HEK293 (cell line): Measurements from ENCODE around the gene STAC2.
A peak's percentile ranks its signal among the peaks of the same experiment; 100 is the strongest.

ENCODE experiments used
- CTCF ChIA-PET: fragments of 350-600 bp; formaldehyde crosslinking; extraction: SDS; loops from one replicate; lab custom pipeline; 2021; ENCODE audit warnings: antibody characterized with exemption; lab: Yijun Ruan, JAX
- POLR2A ChIA-PET: fragments of 300-600 bp; formaldehyde crosslinking; extraction: SDS; loops from one replicate; lab custom pipeline; 2020; ENCODE audit warnings: antibody characterized with exemption, inconsistent platforms; lab: Yijun Ruan, JAX
- H3K27ac ChIP-seq: fragments of 200-500 bp; sonication (Bioruptor generic); 2 replicates; pipeline ENCODE4 v1.5.1; 2014; ENCODE audit warnings: low read depth, low read length, control low read depth, inconsistent platforms; ENCODE audit errors: extremely low read depth
- H3K36me3 ChIP-seq, 2 experiments: fragments of 200-500 bp in 1 of 2; sonication (Bioruptor generic) in 1 of 2; 1 replicate in 1 of 2; 2 replicates in 1 of 2; pipeline ENCODE4 v1.5.1; 2014 to 2017; ENCODE audit warnings: inconsistent platforms in 2 of 2, low read length in 2 of 2; ENCODE audit not compliant: control insufficient read depth in 2 of 2, insufficient read depth in 1 of 2
- H3K4me1 ChIP-seq: fragments of 200-500 bp; sonication (Bioruptor generic); 2 replicates; pipeline ENCODE4 v1.5.1; 2014; ENCODE audit warnings: mild to moderate bottlenecking, low read length, inconsistent platforms; ENCODE audit not compliant: control insufficient read depth, insufficient read depth
- H3K4me3 ChIP-seq: 2 replicates; pipeline ENCODE4 v1.5.1; 2011; ENCODE audit warnings: low read depth, mild to moderate bottlenecking, control low read depth, low read length, moderate library complexity
- H3K9me3 ChIP-seq: fragments of 200-500 bp; sonication (Bioruptor generic); 2 replicates; pipeline ENCODE4 v1.5.1; 2014; ENCODE audit warnings: low read depth, low read length, inconsistent platforms; ENCODE audit not compliant: control insufficient read depth, insufficient read depth
- FEZF1 ChIP-seq: fragments of 450-650 bp; formaldehyde crosslinking; IDR thresholded peaks from 2 replicates; pipeline ENCODE4 v1.5.1; 2016; ENCODE audit warnings: missing biosample characterization, missing genetic modification characterization
- GLIS1 ChIP-seq: fragments of 450-650 bp; formaldehyde crosslinking; IDR thresholded peaks from 2 replicates; pipeline ENCODE4 v1.5.1; 2016; ENCODE audit warnings: missing biosample characterization, missing genetic modification characterization
- GLIS2 ChIP-seq: fragments of 450-650 bp; formaldehyde crosslinking; IDR thresholded peaks from 2 replicates; pipeline ENCODE4 v1.5.1; 2016; ENCODE audit warnings: missing biosample characterization, missing genetic modification characterization
- KLF9 ChIP-seq: fragments of 450-650 bp; formaldehyde crosslinking; IDR thresholded peaks from 2 replicates; pipeline ENCODE4 v1.5.1; 2016; ENCODE audit warnings: missing biosample characterization, missing genetic modification characterization, low read depth
- ZBTB17 ChIP-seq: fragments of 450-650 bp; formaldehyde crosslinking; IDR thresholded peaks from 2 replicates; pipeline ENCODE4 v1.5.1; 2016; ENCODE audit warnings: missing biosample characterization, missing genetic modification characterization
- ZNF132 ChIP-seq: fragments of 450-650 bp; formaldehyde crosslinking; IDR thresholded peaks from 2 replicates; pipeline ENCODE4 v1.5.1; 2017; ENCODE audit warnings: missing biosample characterization, missing genetic modification characterization, borderline replicate concordance
- ZNF138 ChIP-seq: fragments of 450-650 bp; formaldehyde crosslinking; IDR thresholded peaks from 2 replicates; pipeline ENCODE4 v1.5.1; 2016; ENCODE audit warnings: missing biosample characterization, missing genetic modification characterization, borderline replicate concordance
- ZNF335 ChIP-seq: fragments of 450-650 bp; formaldehyde crosslinking; conservative IDR thresholded peaks from 2 replicates; pipeline ENCODE4 v1.5.1; 2016; ENCODE audit warnings: missing biosample characterization, missing genetic modification characterization
- ZNF391 ChIP-seq: fragments of 450-650 bp; formaldehyde crosslinking; IDR thresholded peaks from 2 replicates; pipeline ENCODE4 v1.5.1; 2016; ENCODE audit warnings: low read depth, missing biosample characterization, missing genetic modification characterization, borderline replicate concordance
- ZNF571 ChIP-seq: fragments of 450-650 bp; formaldehyde crosslinking; IDR thresholded peaks from 2 replicates; pipeline ENCODE4 v1.5.0; 2017; ENCODE audit warnings: missing biosample characterization, missing genetic modification characterization
- ZNF600 ChIP-seq: fragments of 450-650 bp; formaldehyde crosslinking; IDR thresholded peaks from 2 replicates; pipeline ENCODE4 v1.5.1; 2016; ENCODE audit warnings: missing biosample characterization, missing genetic modification characterization
- ZNF621 ChIP-seq: fragments of 450-650 bp; formaldehyde crosslinking; IDR thresholded peaks from 2 replicates; pipeline ENCODE4 v1.5.1; 2017; ENCODE audit warnings: missing biosample characterization, missing genetic modification characterization
- ZNF791 ChIP-seq: fragments of 450-650 bp; formaldehyde crosslinking; IDR thresholded peaks from 2 replicates; pipeline ENCODE4 v1.5.1; 2016; ENCODE audit warnings: missing biosample characterization, missing genetic modification characterization
- TF ChIP-seq, protein P1 (sequence below): fragments of 450-650 bp; formaldehyde crosslinking; optimal IDR thresholded peaks from 2 replicates; pipeline ENCODE3; 2016; ENCODE audit warnings: missing biosample characterization, mild to moderate bottlenecking, missing genetic modification characterization
- TF ChIP-seq, protein P2 (sequence below): fragments of 450-650 bp; formaldehyde crosslinking; IDR thresholded peaks from 2 replicates; pipeline ENCODE4 v1.5.1; 2016; ENCODE audit warnings: missing biosample characterization, missing genetic modification characterization
- TF ChIP-seq, protein P3 (sequence below): fragments of 450-650 bp; formaldehyde crosslinking; conservative IDR thresholded peaks from 2 replicates; pipeline ENCODE4 v1.5.1; 2016; ENCODE audit warnings: low read depth, missing biosample characterization, missing genetic modification characterization
- TF ChIP-seq, protein P4 (sequence below): fragments of 450-650 bp; formaldehyde crosslinking; IDR thresholded peaks from 2 replicates; pipeline ENCODE4 v1.5.1; 2016; ENCODE audit warnings: missing biosample characterization, missing genetic modification characterization, borderline replicate concordance
- TF ChIP-seq, protein P5 (sequence below): fragments of 450-650 bp; formaldehyde crosslinking; IDR thresholded peaks from 2 replicates; pipeline ENCODE4 v1.5.1; 2016; ENCODE audit warnings: missing biosample characterization, missing genetic modification characterization
- TF ChIP-seq, protein P6 (sequence below): fragments of 450-650 bp; formaldehyde crosslinking; IDR thresholded peaks from 2 replicates; pipeline ENCODE4 v1.5.1; 2016; ENCODE audit warnings: missing biosample characterization, missing genetic modification characterization

STAC2 gene

DNA sequence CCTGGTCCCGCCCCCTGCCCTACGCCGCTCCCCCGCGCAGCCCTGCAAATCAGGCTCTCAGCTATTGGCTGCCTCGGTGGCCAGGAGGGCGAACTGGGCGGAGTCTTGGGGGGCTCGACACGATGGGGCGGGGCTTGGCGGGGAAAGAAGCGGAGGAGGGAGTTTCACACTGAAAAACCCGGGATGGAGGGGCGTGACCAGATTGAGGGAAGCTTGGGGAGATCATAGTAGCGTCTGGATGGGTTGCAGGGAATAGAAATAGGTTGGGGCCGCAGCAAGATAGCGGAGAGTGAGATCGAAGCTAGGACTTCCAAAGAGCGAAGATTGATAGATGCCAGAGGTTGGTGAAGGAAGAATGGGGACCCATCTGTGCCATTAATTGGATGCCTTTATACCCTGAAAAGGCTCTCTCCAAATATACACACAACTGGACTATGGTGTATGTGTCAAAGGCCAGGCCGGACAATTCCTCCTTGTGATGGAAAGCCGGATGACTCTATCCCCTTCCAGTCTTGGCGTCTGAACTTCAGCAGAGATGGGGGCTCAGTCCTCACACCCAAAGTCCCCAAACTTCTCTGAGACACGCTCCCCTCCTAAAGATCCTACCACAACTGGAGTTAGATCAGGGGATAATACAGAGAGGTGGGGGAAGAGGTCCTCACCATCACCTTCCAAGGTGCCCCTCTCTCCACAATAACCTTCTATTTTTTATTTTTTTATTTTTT lies 376 bp upstream of the STAC2 start:
- no peaks in the 10 kb centered on the region for H3K9me3 ChIP-seq
- no peaks in the 10 kb centered on the region for H3K36me3 ChIP-seq
- POLR2A ChIA-PET: interaction anchor here (0.5 to 1.3 kb wide), 12 partner anchors 10 to 462 kb away, joined by 3 to 16 read pairs (median 4); partner anchors contain the start of genes PGAP3 and RPL19
- peaks cover 6% of the 10 kb centered on the region for H3K4me1 ChIP-seq
- H3K27ac ChIP-seq: no peak overlapping the region
- CTCF ChIA-PET: interaction anchor here (0.5 to 9.1 kb wide), 4 partner anchors 15 to 61 kb away, joined by 3 to 151 read pairs (median 6); partner anchors contain the start of gene RPL19
- peak overlapping the region; percentile 30 for H3K4me3 ChIP-seq
- TF ChIP-seq GLIS1 (tag by site-specific recombination) (peak; percentile 60), GLIS2 (tag by site-specific recombination) (0 out of 2 replicates have a peak, but pooled peaks have one; percentile 31), ZNF391 (no peak), ZNF621 (tag by site-specific recombination) (no peak), ZNF571 (tag by site-specific recombination) (no peak), ZNF791 (no peak), ZNF335 (no peak; the same call in 1 of the 2 replicates), KLF9 (tag by site-specific recombination) (peak; percentile 76), ZBTB17 (tag by site-specific recombination) (peak; percentile 93), FEZF1 (tag by site-specific recombination) (no peak), ZNF600 (tag by site-specific recombination) (no peak), ZNF138 (tag by site-specific recombination) (no peak), ZNF132 (tag by site-specific recombination) (no peak)
- TF ChIP-seq, protein P1, sequence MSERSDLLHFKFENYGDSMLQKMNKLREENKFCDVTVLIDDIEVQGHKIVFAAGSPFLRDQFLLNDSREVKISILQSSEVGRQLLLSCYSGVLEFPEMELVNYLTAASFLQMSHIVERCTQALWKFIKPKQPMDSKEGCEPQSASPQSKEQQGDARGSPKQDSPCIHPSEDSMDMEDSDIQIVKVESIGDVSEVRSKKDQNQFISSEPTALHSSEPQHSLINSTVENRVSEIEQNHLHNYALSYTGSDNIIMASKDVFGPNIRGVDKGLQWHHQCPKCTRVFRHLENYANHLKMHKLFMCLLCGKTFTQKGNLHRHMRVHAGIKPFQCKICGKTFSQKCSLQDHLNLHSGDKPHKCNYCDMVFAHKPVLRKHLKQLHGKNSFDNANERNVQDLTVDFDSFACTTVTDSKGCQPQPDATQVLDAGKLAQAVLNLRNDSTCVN (tag by site-specific recombination): no peak
- TF ChIP-seq, protein P2, sequence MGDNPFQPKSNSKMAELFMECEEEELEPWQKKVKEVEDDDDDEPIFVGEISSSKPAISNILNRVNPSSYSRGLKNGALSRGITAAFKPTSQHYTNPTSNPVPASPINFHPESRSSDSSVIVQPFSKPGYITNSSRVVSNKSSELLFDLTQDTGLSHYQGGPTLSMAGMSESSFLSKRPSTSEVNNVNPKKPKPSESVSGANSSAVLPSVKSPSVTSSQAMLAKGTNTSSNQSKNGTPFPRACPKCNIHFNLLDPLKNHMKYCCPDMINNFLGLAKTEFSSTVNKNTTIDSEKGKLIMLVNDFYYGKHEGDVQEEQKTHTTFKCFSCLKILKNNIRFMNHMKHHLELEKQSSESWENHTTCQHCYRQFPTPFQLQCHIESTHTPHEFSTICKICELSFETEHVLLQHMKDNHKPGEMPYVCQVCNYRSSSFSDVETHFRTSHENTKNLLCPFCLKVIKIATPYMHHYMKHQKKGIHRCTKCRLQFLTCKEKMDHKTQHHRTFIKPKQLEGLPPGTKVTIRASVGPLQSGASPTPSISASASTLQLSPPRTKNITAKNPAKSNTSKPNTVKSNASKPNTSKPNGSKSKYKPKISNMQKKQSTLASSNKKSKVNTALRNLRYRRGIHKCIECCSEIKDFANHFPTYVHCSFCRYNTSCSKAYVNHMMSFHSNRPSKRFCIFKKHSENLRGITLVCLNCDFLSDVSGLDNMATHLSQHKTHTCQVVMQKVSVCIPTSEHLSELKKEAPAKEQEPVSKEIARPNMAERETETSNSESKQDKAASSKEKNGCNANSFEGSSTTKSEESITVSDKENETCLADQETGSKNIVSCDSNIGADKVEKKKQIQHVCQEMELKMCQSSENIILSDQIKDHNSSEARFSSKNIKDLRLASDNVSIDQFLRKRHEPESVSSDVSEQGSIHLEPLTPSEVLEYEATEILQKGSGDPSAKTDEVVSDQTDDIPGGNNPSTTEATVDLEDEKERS (tag by site-specific recombination): no peak
- TF ChIP-seq, protein P3, sequence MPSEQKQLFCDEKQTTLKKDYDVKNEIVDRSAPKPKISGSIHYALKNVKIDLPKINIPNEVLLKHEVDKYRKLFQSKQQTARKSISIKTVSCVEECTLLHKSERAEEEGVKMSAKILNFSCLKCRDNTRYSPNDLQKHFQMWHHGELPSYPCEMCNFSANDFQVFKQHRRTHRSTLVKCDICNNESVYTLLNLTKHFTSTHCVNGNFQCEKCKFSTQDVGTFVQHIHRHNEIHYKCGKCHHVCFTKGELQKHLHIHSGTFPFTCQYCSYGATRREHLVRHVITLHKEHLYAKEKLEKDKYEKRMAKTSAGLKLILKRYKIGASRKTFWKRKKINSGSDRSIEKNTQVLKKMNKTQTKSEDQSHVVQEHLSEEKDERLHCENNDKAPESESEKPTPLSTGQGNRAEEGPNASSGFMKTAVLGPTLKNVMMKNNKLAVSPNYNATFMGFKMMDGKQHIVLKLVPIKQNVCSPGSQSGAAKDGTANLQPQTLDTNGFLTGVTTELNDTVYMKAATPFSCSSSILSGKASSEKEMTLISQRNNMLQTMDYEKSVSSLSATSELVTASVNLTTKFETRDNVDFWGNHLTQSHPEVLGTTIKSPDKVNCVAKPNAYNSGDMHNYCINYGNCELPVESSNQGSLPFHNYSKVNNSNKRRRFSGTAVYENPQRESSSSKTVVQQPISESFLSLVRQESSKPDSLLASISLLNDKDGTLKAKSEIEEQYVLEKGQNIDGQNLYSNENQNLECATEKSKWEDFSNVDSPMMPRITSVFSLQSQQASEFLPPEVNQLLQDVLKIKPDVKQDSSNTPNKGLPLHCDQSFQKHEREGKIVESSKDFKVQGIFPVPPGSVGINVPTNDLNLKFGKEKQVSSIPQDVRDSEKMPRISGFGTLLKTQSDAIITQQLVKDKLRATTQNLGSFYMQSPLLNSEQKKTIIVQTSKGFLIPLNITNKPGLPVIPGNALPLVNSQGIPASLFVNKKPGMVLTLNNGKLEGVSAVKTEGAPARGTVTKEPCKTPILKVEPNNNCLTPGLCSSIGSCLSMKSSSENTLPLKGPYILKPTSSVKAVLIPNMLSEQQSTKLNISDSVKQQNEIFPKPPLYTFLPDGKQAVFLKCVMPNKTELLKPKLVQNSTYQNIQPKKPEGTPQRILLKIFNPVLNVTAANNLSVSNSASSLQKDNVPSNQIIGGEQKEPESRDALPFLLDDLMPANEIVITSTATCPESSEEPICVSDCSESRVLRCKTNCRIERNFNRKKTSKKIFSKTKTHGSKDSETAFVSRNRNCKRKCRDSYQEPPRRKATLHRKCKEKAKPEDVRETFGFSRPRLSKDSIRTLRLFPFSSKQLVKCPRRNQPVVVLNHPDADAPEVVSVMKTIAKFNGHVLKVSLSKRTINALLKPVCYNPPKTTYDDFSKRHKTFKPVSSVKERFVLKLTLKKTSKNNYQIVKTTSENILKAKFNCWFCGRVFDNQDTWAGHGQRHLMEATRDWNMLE (tag by site-specific recombination): no peak
- TF ChIP-seq, protein P4, sequence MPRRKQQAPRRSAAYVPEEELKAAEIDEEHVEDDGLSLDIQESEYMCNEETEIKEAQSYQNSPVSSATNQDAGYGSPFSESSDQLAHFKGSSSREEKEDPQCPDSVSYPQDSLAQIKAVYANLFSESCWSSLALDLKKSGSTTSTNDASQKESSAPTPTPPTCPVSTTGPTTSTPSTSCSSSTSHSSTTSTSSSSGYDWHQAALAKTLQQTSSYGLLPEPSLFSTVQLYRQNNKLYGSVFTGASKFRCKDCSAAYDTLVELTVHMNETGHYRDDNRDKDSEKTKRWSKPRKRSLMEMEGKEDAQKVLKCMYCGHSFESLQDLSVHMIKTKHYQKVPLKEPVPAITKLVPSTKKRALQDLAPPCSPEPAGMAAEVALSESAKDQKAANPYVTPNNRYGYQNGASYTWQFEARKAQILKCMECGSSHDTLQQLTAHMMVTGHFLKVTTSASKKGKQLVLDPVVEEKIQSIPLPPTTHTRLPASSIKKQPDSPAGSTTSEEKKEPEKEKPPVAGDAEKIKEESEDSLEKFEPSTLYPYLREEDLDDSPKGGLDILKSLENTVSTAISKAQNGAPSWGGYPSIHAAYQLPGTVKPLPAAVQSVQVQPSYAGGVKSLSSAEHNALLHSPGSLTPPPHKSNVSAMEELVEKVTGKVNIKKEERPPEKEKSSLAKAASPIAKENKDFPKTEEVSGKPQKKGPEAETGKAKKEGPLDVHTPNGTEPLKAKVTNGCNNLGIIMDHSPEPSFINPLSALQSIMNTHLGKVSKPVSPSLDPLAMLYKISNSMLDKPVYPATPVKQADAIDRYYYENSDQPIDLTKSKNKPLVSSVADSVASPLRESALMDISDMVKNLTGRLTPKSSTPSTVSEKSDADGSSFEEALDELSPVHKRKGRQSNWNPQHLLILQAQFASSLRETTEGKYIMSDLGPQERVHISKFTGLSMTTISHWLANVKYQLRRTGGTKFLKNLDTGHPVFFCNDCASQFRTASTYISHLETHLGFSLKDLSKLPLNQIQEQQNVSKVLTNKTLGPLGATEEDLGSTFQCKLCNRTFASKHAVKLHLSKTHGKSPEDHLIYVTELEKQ (tag by site-specific recombination): no peak
- TF ChIP-seq, protein P5, sequence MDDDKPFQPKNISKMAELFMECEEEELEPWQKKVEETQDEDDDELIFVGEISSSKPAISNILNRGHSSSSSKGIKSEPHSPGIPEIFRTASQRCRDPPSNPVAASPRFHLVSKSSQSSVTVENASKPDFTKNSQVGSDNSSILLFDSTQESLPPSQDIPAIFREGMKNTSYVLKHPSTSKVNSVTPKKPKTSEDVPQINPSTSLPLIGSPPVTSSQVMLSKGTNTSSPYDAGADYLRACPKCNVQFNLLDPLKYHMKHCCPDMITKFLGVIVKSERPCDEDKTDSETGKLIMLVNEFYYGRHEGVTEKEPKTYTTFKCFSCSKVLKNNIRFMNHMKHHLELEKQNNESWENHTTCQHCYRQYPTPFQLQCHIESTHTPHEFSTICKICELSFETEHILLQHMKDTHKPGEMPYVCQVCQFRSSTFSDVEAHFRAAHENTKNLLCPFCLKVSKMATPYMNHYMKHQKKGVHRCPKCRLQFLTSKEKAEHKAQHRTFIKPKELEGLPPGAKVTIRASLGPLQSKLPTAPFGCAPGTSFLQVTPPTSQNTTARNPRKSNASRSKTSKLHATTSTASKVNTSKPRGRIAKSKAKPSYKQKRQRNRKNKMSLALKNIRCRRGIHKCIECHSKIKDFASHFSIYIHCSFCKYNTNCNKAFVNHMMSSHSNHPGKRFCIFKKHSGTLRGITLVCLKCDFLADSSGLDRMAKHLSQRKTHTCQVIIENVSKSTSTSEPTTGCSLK (tag by site-specific recombination): no peak
- TF ChIP-seq, protein P6, sequence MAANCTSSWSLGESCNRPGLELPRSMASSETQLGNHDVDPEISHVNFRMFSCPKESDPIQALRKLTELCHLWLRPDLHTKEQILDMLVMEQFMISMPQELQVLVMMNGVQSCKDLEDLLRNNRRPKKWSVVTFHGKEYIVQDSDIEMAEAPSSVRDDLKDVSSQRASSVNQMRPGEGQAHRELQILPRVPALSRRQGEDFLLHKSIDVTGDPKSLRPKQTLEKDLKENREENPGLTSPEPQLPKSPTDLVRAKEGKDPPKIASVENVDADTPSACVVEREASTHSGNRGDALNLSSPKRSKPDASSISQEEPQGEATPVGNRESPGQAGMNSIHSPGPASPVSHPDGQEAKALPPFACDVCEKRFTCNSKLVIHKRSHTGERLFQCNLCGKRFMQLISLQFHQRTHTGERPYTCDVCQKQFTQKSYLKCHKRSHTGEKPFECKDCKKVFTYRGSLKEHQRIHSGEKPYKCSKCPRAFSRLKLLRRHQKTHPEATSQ (tag by site-specific recombination): no peak
